ENCODE data around the gene RASA4.
"Not testable (repeated sequence)": the region's sequence is repeated elsewhere in the genome, so short reads cannot be mapped to it uniquely, and the experiment has no call there.

RASA4 gene

GRCh38 chr7:102545288-102545687 is 71.3 kb downstream of the RASA4 start:
- not testable (repeated sequence) for H3K27me3 ChIP-seq (replicated peaks; ENCODE audit: control insufficient read depth, insufficient read depth, low read length, poor library complexity, severe bottlenecking); DNase-seq; H3K4me1 ChIP-seq (ENCODE audit: control insufficient read depth, insufficient read depth, low read length, poor library complexity, severe bottlenecking); H3K27ac ChIP-seq (ENCODE audit: insufficient read depth, low read length, poor library complexity, severe bottlenecking); H3K4me3 ChIP-seq (ENCODE audit: insufficient read depth, low read depth, low read length, poor library complexity, severe bottlenecking); H3K36me3 ChIP-seq (ENCODE audit: control insufficient read depth, insufficient read depth, low read length); H3K9me3 ChIP-seq (ENCODE audit: control insufficient read depth, low read length)

DNA sequence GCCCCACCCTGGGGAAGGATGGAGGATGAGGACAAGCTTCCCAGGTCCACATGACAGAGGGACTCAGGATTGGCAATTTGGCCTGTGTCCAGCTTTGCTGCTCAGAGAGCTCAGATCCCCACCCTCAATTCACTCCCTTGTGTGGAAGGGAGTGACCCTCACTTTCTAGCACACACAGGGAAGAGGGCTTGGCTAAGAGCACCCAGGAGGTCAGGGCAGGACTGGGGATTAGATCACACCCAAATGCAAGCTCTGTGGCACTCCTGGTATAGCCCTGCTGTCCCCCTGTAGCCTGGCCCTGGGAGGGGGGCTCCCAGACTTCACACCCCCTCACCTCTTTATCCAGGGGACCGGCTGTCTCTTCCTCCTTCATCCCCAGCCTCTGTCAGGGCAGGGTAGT is 72.2 kb downstream of the RASA4 start:
- not testable (repeated sequence) for H3K27ac ChIP-seq (ENCODE audit: insufficient read depth, low read length, poor library complexity, severe bottlenecking); H3K4me1 ChIP-seq (ENCODE audit: control insufficient read depth, insufficient read depth, low read length, poor library complexity, severe bottlenecking); DNase-seq; H3K4me3 ChIP-seq (ENCODE audit: insufficient read depth, low read depth, low read length, poor library complexity, severe bottlenecking); H3K27me3 ChIP-seq (replicated peaks; ENCODE audit: control insufficient read depth, insufficient read depth, low read length, poor library complexity, severe bottlenecking); H3K9me3 ChIP-seq (ENCODE audit: control insufficient read depth, low read length); H3K36me3 ChIP-seq (ENCODE audit: control insufficient read depth, insufficient read depth, low read length)

- H3K4me1 ChIP-seq (ENCODE audit: control insufficient read depth, insufficient read depth, low read length, poor library complexity, severe bottlenecking); H3K9me3 ChIP-seq (ENCODE audit: control insufficient read depth, low read length); H3K27me3 ChIP-seq (replicated peaks; ENCODE audit: control insufficient read depth, insufficient read depth, low read length, poor library complexity, severe bottlenecking); DNase-seq; H3K27ac ChIP-seq (ENCODE audit: insufficient read depth, low read length, poor library complexity, severe bottlenecking); H3K36me3 ChIP-seq (ENCODE audit: control insufficient read depth, insufficient read depth, low read length); H3K4me3 ChIP-seq (ENCODE audit: insufficient read depth, low read depth, low read length, poor library complexity, severe bottlenecking): not testable (repeated sequence)
Measured at GRCh38 chr7:102543596-102543995, 73.0 kb downstream of the RASA4 start, which contains the start of gene UPK3BL2. TSS of gene UPK3BL2 (minus strand) at chr7:102543696. CDS start at chr7:102543636, 60 bp downstream.

- not testable (repeated sequence) for H3K27me3 ChIP-seq (replicated peaks; ENCODE audit: control insufficient read depth, insufficient read depth, low read length, poor library complexity, severe bottlenecking); H3K36me3 ChIP-seq (ENCODE audit: control insufficient read depth, insufficient read depth, low read length); H3K4me1 ChIP-seq (ENCODE audit: control insufficient read depth, insufficient read depth, low read length, poor library complexity, severe bottlenecking); H3K4me3 ChIP-seq (ENCODE audit: insufficient read depth, low read depth, low read length, poor library complexity, severe bottlenecking); DNase-seq; H3K27ac ChIP-seq (ENCODE audit: insufficient read depth, low read length, poor library complexity, severe bottlenecking); H3K9me3 ChIP-seq (ENCODE audit: control insufficient read depth, low read length)
Measured at GRCh38 chr7:102542771-102543170, 73.8 kb downstream of the RASA4 start.

- not testable (repeated sequence) for DNase-seq; H3K4me1 ChIP-seq (ENCODE audit: control insufficient read depth, insufficient read depth, low read length, poor library complexity, severe bottlenecking); H3K27me3 ChIP-seq (replicated peaks; ENCODE audit: control insufficient read depth, insufficient read depth, low read length, poor library complexity, severe bottlenecking); H3K4me3 ChIP-seq (ENCODE audit: insufficient read depth, low read depth, low read length, poor library complexity, severe bottlenecking); H3K27ac ChIP-seq (ENCODE audit: insufficient read depth, low read length, poor library complexity, severe bottlenecking); H3K9me3 ChIP-seq (ENCODE audit: control insufficient read depth, low read length); H3K36me3 ChIP-seq (ENCODE audit: control insufficient read depth, insufficient read depth, low read length)
Measured at GRCh38 chr7:102542083-102542482, 74.5 kb downstream of the RASA4 start.

GRCh38 chr7:102540604-102541003 is 76.0 kb downstream of the RASA4 start:
- not testable (repeated sequence) for H3K4me1 ChIP-seq (ENCODE audit: control insufficient read depth, insufficient read depth, low read length, poor library complexity, severe bottlenecking); H3K4me3 ChIP-seq (ENCODE audit: insufficient read depth, low read depth, low read length, poor library complexity, severe bottlenecking); DNase-seq; H3K36me3 ChIP-seq (ENCODE audit: control insufficient read depth, insufficient read depth, low read length); H3K27me3 ChIP-seq (replicated peaks; ENCODE audit: control insufficient read depth, insufficient read depth, low read length, poor library complexity, severe bottlenecking); H3K9me3 ChIP-seq (ENCODE audit: control insufficient read depth, low read length); H3K27ac ChIP-seq (ENCODE audit: insufficient read depth, low read length, poor library complexity, severe bottlenecking)

GRCh38 chr7:102535062-102535615 is 81.4 kb downstream of the RASA4 start:
- not testable (repeated sequence) for H3K9me3 ChIP-seq (ENCODE audit: control insufficient read depth, low read length); H3K36me3 ChIP-seq (ENCODE audit: control insufficient read depth, insufficient read depth, low read length); H3K27me3 ChIP-seq (replicated peaks; ENCODE audit: control insufficient read depth, insufficient read depth, low read length, poor library complexity, severe bottlenecking); H3K27ac ChIP-seq (ENCODE audit: insufficient read depth, low read length, poor library complexity, severe bottlenecking); H3K4me3 ChIP-seq (ENCODE audit: insufficient read depth, low read depth, low read length, poor library complexity, severe bottlenecking); DNase-seq; H3K4me1 ChIP-seq (ENCODE audit: control insufficient read depth, insufficient read depth, low read length, poor library complexity, severe bottlenecking)

GRCh38 chr7:102532127-102532526 is 84.4 kb downstream of the RASA4 start:
- not testable (repeated sequence) for H3K4me3 ChIP-seq (ENCODE audit: insufficient read depth, low read depth, low read length, poor library complexity, severe bottlenecking); H3K4me1 ChIP-seq (ENCODE audit: control insufficient read depth, insufficient read depth, low read length, poor library complexity, severe bottlenecking); DNase-seq; H3K9me3 ChIP-seq (ENCODE audit: control insufficient read depth, low read length); H3K27me3 ChIP-seq (replicated peaks; ENCODE audit: control insufficient read depth, insufficient read depth, low read length, poor library complexity, severe bottlenecking); H3K27ac ChIP-seq (ENCODE audit: insufficient read depth, low read length, poor library complexity, severe bottlenecking); H3K36me3 ChIP-seq (ENCODE audit: control insufficient read depth, insufficient read depth, low read length)

DNA sequence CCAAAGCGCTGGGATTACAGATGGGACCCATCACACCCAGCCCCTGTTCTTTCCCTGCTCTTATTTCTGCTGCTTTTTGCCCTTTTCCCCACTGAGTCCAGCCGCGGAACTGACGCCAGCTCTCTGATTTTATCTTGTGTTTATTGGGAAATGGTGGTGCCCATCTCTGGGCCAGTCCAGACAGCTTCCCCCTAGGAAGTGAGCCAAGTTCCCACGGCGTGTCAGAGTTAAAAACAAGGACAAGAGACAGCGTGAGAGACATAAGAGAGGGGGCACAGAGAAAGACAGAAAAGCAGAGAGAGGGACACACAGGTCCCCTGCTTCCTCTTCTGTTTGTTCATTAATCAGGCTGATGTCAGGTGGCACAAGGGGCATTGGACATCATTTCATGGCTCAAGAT is 85.0 kb downstream of the RASA4 start:
- H3K36me3 ChIP-seq (ENCODE audit: control insufficient read depth, insufficient read depth, low read length); H3K4me1 ChIP-seq (ENCODE audit: control insufficient read depth, insufficient read depth, low read length, poor library complexity, severe bottlenecking); DNase-seq; H3K27ac ChIP-seq (ENCODE audit: insufficient read depth, low read length, poor library complexity, severe bottlenecking); H3K4me3 ChIP-seq (ENCODE audit: insufficient read depth, low read depth, low read length, poor library complexity, severe bottlenecking); H3K9me3 ChIP-seq (ENCODE audit: control insufficient read depth, low read length); H3K27me3 ChIP-seq (replicated peaks; ENCODE audit: control insufficient read depth, insufficient read depth, low read length, poor library complexity, severe bottlenecking): not testable (repeated sequence)

DNA sequence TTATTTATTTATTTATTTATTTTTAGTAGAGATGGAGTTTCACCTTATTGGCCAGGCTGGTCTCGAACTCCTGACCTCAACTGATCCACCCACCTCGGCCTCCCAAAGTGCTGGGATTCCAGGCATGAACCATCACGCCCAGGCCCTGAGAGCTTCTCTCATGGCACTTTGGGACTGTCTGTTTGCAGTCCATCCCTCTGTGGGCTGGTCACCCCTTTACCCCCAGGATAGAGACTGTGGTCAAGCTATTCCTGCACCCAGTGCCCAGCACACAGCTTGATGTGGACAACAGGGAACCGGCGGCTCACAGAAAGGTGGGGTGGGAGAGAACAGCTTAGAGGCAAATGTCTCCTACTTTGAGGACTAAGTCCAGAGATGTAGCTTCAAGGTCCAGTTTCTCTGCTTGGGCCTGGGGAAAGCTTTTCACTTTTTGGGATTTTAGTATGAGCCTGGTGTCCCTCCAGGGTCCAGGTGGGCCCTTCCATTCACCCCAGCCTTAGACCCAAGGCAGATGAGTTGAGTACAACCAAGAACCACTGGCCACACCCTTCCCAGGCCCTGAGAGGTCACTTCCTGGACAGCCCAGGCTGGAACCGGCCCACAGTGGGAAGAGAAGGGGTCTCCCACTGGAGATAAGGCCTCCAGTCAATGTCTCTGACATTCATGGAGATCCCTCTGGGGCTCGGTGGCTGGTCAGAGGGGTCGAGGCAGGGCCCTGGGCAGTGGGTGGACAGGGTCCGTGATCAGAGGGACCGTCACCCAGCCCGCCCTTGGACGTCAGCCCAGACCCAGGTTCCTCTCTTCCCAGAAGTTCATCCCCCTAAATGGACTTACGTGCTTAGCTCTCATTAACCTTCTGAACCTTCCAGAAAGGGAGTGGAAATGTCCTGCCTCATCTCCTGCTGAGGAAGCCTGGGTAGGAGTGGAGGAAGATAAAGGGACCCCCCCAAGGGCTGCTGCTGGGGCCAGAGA is 88.4 kb downstream of the RASA4 start:
- H3K27ac ChIP-seq (ENCODE audit: insufficient read depth, low read length, poor library complexity, severe bottlenecking); H3K4me3 ChIP-seq (ENCODE audit: insufficient read depth, low read depth, low read length, poor library complexity, severe bottlenecking); H3K27me3 ChIP-seq (replicated peaks; ENCODE audit: control insufficient read depth, insufficient read depth, low read length, poor library complexity, severe bottlenecking); H3K36me3 ChIP-seq (ENCODE audit: control insufficient read depth, insufficient read depth, low read length); DNase-seq; H3K4me1 ChIP-seq (ENCODE audit: control insufficient read depth, insufficient read depth, low read length, poor library complexity, severe bottlenecking); H3K9me3 ChIP-seq (ENCODE audit: control insufficient read depth, low read length): not testable (repeated sequence)

Data from effector memory CD4-positive, alpha-beta T cell (primary cell).